ENCODE data around the gene E2F8.

DNA sequence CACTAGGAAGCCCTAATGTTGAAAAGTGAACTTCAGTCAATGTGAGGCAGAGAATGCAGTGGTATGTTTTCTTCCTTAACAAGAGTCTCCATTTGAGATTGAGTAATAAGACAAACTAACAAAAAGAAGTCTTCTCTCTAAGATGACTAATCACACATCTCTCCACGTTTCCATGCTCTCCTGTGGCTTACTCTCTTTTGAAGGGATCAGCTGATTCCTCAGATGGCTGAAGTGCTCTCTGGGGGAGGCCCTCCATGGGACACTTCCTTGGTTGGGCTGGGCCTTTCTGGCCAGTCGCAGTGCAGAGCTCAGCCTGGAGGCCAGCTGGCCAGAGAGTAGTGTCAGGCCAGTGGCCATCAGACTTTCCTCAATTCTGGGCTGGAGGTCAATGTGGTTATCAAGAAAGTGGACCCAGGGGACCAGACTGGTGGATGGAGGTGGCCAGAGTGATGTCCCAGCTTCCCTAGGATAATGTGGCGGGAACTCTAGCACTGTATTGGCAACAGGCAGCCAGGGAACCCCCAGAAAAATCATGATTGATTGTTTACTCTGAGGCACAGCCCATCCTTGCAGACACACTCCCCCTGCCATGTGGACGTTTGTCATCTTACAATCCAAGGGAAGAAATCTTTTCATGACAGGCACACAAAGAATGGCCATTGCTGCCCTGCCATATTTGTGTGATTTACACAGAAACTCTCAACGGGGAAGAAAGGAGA, 53.5 kb downstream of the E2F8 start:
- TF ChIP-seq POLR2A (IDR thresholded peaks at IDR 0.05; ENCODE audit: low read depth, low read length), result no peak
- TF ChIP-seq, protein P1, sequence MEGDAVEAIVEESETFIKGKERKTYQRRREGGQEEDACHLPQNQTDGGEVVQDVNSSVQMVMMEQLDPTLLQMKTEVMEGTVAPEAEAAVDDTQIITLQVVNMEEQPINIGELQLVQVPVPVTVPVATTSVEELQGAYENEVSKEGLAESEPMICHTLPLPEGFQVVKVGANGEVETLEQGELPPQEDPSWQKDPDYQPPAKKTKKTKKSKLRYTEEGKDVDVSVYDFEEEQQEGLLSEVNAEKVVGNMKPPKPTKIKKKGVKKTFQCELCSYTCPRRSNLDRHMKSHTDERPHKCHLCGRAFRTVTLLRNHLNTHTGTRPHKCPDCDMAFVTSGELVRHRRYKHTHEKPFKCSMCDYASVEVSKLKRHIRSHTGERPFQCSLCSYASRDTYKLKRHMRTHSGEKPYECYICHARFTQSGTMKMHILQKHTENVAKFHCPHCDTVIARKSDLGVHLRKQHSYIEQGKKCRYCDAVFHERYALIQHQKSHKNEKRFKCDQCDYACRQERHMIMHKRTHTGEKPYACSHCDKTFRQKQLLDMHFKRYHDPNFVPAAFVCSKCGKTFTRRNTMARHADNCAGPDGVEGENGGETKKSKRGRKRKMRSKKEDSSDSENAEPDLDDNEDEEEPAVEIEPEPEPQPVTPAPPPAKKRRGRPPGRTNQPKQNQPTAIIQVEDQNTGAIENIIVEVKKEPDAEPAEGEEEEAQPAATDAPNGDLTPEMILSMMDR (IDR thresholded peaks at IDR 0.05 in 2 of 3, conservative IDR thresholded peaks at IDR 0.05 in 1 of 3; ENCODE audit: control insufficient read depth in 2 of 3, extremely low read depth in 1 of 3, insufficient read depth in 1 of 3, low read depth in 3 of 3, low read length in 3 of 3), result no peak
- TF ChIP-seq EZH2 (IDR thresholded peaks at IDR 0.05; ENCODE audit: borderline replicate concordance, control insufficient read depth, low read depth, low read length), result no peak
- no peak for TF ChIP-seq HDAC6 (IDR thresholded peaks at IDR 0.05; ENCODE audit: unreplicated experiment)
- TF ChIP-seq JUND (IDR thresholded peaks at IDR 0.05; ENCODE audit: low read depth, low read length), result no peak
- TF ChIP-seq TARDBP (IDR thresholded peaks at IDR 0.05; ENCODE audit: borderline replicate concordance), result no peak
